Measurements from ENCODE around the gene BTD.

- TF ChIP-seq TCF4 (CRISPR knock-in tag; IDR thresholded peaks at IDR 0.05; ENCODE audit: borderline replicate concordance) (no peak), PPARA (CRISPR knock-in tag; IDR thresholded peaks at IDR 0.05; ENCODE audit: borderline replicate concordance) (no peak), ZFP3 (CRISPR knock-in tag; IDR thresholded peaks at IDR 0.05) (no peak), ESRRG (CRISPR knock-in tag; IDR thresholded peaks at IDR 0.05) (no peak), ZNF565 (CRISPR knock-in tag; conservative IDR thresholded peaks at IDR 0.05; ENCODE audit: low read depth) (no peak), ZFP30 (CRISPR knock-in tag; IDR thresholded peaks at IDR 0.05) (no peak), PATZ1 (CRISPR knock-in tag; IDR thresholded peaks at IDR 0.05; ENCODE audit: borderline replicate concordance) (no peak)
- TF ChIP-seq, protein P1, sequence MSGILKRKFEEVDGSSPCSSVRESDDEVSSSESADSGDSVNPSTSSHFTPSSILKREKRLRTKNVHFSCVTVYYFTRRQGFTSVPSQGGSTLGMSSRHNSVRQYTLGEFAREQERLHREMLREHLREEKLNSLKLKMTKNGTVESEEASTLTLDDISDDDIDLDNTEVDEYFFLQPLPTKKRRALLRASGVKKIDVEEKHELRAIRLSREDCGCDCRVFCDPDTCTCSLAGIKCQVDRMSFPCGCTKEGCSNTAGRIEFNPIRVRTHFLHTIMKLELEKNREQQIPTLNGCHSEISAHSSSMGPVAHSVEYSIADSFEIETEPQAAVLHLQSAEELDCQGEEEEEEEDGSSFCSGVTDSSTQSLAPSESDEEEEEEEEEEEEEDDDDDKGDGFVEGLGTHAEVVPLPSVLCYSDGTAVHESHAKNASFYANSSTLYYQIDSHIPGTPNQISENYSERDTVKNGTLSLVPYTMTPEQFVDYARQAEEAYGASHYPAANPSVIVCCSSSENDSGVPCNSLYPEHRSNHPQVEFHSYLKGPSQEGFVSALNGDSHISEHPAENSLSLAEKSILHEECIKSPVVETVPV (CRISPR knock-in tag; IDR thresholded peaks at IDR 0.05): no peak
- TF ChIP-seq, protein P2, sequence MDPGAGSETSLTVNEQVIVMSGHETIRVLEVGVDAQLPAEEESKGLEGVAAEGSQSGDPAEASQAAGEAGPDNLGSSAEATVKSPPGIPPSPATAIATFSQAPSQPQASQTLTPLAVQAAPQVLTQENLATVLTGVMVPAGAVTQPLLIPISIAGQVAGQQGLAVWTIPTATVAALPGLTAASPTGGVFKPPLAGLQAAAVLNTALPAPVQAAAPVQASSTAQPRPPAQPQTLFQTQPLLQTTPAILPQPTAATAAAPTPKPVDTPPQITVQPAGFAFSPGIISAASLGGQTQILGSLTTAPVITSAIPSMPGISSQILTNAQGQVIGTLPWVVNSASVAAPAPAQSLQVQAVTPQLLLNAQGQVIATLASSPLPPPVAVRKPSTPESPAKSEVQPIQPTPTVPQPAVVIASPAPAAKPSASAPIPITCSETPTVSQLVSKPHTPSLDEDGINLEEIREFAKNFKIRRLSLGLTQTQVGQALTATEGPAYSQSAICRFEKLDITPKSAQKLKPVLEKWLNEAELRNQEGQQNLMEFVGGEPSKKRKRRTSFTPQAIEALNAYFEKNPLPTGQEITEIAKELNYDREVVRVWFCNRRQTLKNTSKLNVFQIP (CRISPR knock-in tag; IDR thresholded peaks at IDR 0.05; ENCODE audit: borderline replicate concordance, low read depth): no peak
Observed at GRCh38 chr3:15551902-15552301, 49.6 kb upstream of the BTD start.

All from SK-N-SH treated with all-trans-retinoic acid at 6 μM for 48 hours (cell line).